ENCODE results near the gene AKAP6. TPM values are rescaled to one million over a fixed set of nuclear protein-coding genes. Genes with fewer than 3 reads are reported as not detected.

AKAP6 gene
- total and polyA plus RNA-seq, 4 donors = 0.42 to 3.2 (median 1.7) TPM

- TF ChIP-seq ZBTB33 (IDR thresholded peaks at IDR 0.05) (no peak), YY1 (IDR thresholded peaks at IDR 0.05) (no peak), RXRA (IDR thresholded peaks at IDR 0.05) (no peak), GABPA (IDR thresholded peaks at IDR 0.05 in 1 of 2, conservative IDR thresholded peaks at IDR 0.05 in 1 of 2) (no peak), HNF4A (conservative IDR thresholded peaks at IDR 0.05) (no peak), MAX (IDR thresholded peaks at IDR 0.05) (no peak), TAF1 (conservative IDR thresholded peaks at IDR 0.05) (no peak), RAD21 (IDR thresholded peaks at IDR 0.05) (no peak)
These were observed 17.1 kb upstream of the AKAP6 start (continued) for GRCh38 chr14:32312010-32312331.

- H3K27me3 ChIP-seq (ENCODE audit: control insufficient read depth in 4 of 4, insufficient read depth in 4 of 4, low read length in 3 of 4) = no peaks in the 10 kb centered on the region
- H3K27ac ChIP-seq (ENCODE audit: low read depth in 1 of 2, low read length in 2 of 2) = no peak overlapping the region
- DNase-seq (ENCODE audit: low spot score) = no peak
- TF ChIP-seq SP1 (IDR thresholded peaks at IDR 0.05) (no peak), RAD21 (IDR thresholded peaks at IDR 0.05) (no peak), HNF4G (IDR thresholded peaks at IDR 0.05) (no peak), CTCF (IDR thresholded peaks at IDR 0.05; ENCODE audit: low read depth, low read length, missing input control) (no peak)
- 73% methylated on average over 5 of the region's 5 CpGs for WGBS
- no peak overlapping the region for H3K4me3 ChIP-seq (ENCODE audit: low read depth in 1 of 3, low read length in 3 of 3)
- no peaks in the 10 kb centered on the region for H3K36me3 ChIP-seq (ENCODE audit: control insufficient read depth in 4 of 4, insufficient read depth in 3 of 4, low read depth in 1 of 4, low read length in 3 of 4)
- H3K9ac ChIP-seq (ENCODE audit: low read depth in 1 of 2, low read length in 2 of 2) = no peak overlapping the region
- no peaks in the 10 kb centered on the region for H3K9me3 ChIP-seq (ENCODE audit: control insufficient read depth in 4 of 4, low read length in 3 of 4)
- H3K4me1 ChIP-seq (ENCODE audit: control insufficient read depth in 4 of 4, insufficient read depth in 4 of 4, low read length in 3 of 4) = peaks cover 0 to 5% (median under 1%) of the 10 kb centered on the region in 4 donors
These were observed 15.2 kb upstream of the AKAP6 start for GRCh38 chr14:32313844-32314376.

GRCh38 chr14:32318087-32318795, 10.9 kb upstream of the AKAP6 start:
- Histone ChIP-seq H3K9me3 (ENCODE audit: control insufficient read depth in 4 of 4, low read length in 3 of 4) (no peaks in the 10 kb centered on the region), H3K27me3 (ENCODE audit: control insufficient read depth in 4 of 4, insufficient read depth in 4 of 4, low read length in 3 of 4) (no peaks in the 10 kb centered on the region), H3K27ac (ENCODE audit: low read depth in 1 of 2, low read length in 2 of 2) (no peak overlapping the region), H3K4me1 (ENCODE audit: control insufficient read depth in 4 of 4, insufficient read depth in 4 of 4, low read length in 3 of 4) (peaks cover 0 to 2% (median 0%) of the 10 kb centered on the region in 4 donors), H3K4me3 (ENCODE audit: low read depth in 1 of 3, low read length in 3 of 3) (no peak overlapping the region), H3K9ac (ENCODE audit: low read depth in 1 of 2, low read length in 2 of 2) (no peak overlapping the region), H3K36me3 (ENCODE audit: control insufficient read depth in 4 of 4, insufficient read depth in 3 of 4, low read depth in 1 of 4, low read length in 3 of 4) (no peaks in the 10 kb centered on the region)
- WGBS = 91% methylated on average over 7 of the region's 7 CpGs
- no peak for DNase-seq (ENCODE audit: low spot score)
- TF ChIP-seq JUND (IDR thresholded peaks at IDR 0.05) = no peak
- no peak for TF ChIP-seq MAX (IDR thresholded peaks at IDR 0.05)
- TF ChIP-seq CTCF (IDR thresholded peaks at IDR 0.05; ENCODE audit: low read depth, low read length, missing input control) = no peak
- no peak for TF ChIP-seq NR2F2 (IDR thresholded peaks at IDR 0.05)
- no peak for TF ChIP-seq FOXA1 (IDR thresholded peaks at IDR 0.05)
- TF ChIP-seq RAD21 (IDR thresholded peaks at IDR 0.05) = no peak
- TF ChIP-seq, protein P1, sequence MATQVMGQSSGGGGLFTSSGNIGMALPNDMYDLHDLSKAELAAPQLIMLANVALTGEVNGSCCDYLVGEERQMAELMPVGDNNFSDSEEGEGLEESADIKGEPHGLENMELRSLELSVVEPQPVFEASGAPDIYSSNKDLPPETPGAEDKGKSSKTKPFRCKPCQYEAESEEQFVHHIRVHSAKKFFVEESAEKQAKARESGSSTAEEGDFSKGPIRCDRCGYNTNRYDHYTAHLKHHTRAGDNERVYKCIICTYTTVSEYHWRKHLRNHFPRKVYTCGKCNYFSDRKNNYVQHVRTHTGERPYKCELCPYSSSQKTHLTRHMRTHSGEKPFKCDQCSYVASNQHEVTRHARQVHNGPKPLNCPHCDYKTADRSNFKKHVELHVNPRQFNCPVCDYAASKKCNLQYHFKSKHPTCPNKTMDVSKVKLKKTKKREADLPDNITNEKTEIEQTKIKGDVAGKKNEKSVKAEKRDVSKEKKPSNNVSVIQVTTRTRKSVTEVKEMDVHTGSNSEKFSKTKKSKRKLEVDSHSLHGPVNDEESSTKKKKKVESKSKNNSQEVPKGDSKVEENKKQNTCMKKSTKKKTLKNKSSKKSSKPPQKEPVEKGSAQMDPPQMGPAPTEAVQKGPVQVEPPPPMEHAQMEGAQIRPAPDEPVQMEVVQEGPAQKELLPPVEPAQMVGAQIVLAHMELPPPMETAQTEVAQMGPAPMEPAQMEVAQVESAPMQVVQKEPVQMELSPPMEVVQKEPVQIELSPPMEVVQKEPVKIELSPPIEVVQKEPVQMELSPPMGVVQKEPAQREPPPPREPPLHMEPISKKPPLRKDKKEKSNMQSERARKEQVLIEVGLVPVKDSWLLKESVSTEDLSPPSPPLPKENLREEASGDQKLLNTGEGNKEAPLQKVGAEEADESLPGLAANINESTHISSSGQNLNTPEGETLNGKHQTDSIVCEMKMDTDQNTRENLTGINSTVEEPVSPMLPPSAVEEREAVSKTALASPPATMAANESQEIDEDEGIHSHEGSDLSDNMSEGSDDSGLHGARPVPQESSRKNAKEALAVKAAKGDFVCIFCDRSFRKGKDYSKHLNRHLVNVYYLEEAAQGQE (IDR thresholded peaks at IDR 0.05) = no peak
- no peak for TF ChIP-seq FOXA2 (IDR thresholded peaks at IDR 0.05)
- no peak for TF ChIP-seq HNF4G (IDR thresholded peaks at IDR 0.05)
- no peak for TF ChIP-seq YY1 (IDR thresholded peaks at IDR 0.05)
- no peak for TF ChIP-seq RXRA (IDR thresholded peaks at IDR 0.05)
- no peak for TF ChIP-seq ZBTB33 (IDR thresholded peaks at IDR 0.05)
- TF ChIP-seq HNF4A (conservative IDR thresholded peaks at IDR 0.05) = no peak
- no peak for TF ChIP-seq SP1 (IDR thresholded peaks at IDR 0.05)
